Loucy (cell line): ENCODE results near the gene EIF6.

Experiments used
- CTCF ChIP-seq: fragments of 200-600 bp; sonication (generic); conservative IDR thresholded peaks from 2 replicates; pipeline ENCODE4 v1.5.1; 2014; ENCODE audit warnings: mild to moderate bottlenecking, antibody characterized with exemption, low read length
- EZH2phosphoT487 ChIP-seq: fragments of 200-600 bp; IDR thresholded peaks from 2 replicates; pipeline ENCODE4 v1.6.1; 2018; ENCODE audit warnings: antibody characterized with exemption, mild to moderate bottlenecking, moderate library complexity, borderline replicate concordance

- no peak for TF ChIP-seq CTCF
- TF ChIP-seq EZH2phosphoT487: no peak
Measured at GRCh38 chr20:35274172-35275092, 10.1 kb downstream of the EIF6 start.
